Progenitor cell of endocrine pancreas (in vitro differentiated cells): ENCODE data around the gene ERBB4. TPM values are rescaled to one million over a fixed set of nuclear protein-coding genes. Genes with fewer than 3 reads are reported as not detected.

Experiments
- DNase-seq: peaks from one replicate; pipeline ENCODE4 v3.0.0; 2021; ENCODE audit warnings: low spot score; ENCODE audit not compliant: unreplicated experiment
- H3K27ac Mint-ChIP-seq: 2 replicates; pipeline ENCODE4 v1.8.0; 2021; ENCODE audit warnings: mild to moderate bottlenecking, moderate library complexity, mixed read lengths
- H3K27me3 Mint-ChIP-seq: 2 replicates; pipeline ENCODE4 v1.8.0; 2021; ENCODE audit warnings: mixed read lengths
- H3K36me3 Mint-ChIP-seq: 2 replicates; pipeline ENCODE4 v1.8.0; 2022; ENCODE audit warnings: mixed read lengths; ENCODE audit not compliant: insufficient read depth
- H3K4me1 Mint-ChIP-seq: 2 replicates; pipeline ENCODE4 v1.8.0; 2021; ENCODE audit warnings: low read depth, mixed read lengths
- H3K4me3 Mint-ChIP-seq: 2 replicates; pipeline ENCODE4 v1.8.0; 2021; ENCODE audit warnings: low read depth, mild to moderate bottlenecking, moderate library complexity, mixed read lengths
- H3K9me3 Mint-ChIP-seq: 2 replicates; pipeline ENCODE4 v1.8.0; 2021; ENCODE audit warnings: low read depth, mixed read lengths
- CTCF ChIP-seq: fragments of 200-600 bp; sonication (generic); IDR thresholded peaks from one replicate; pipeline ENCODE4 v1.5.0; 2021; ENCODE audit warnings: antibody characterized with exemption, mild to moderate bottlenecking; ENCODE audit not compliant: unreplicated experiment
- total RNA-seq: library from RNA; stranded (reverse); gene quantifications from 2 replicates; pipeline ENCODE4 v1.2.1, GENCODE V29; 2021

Gene ERBB4
- total RNA-seq, 1 donor from 2014 or later: 43.8 TPM

- Mint-ChIP-seq H3K4me1 (no peaks in the 10 kb centered on the region), H3K27ac (no peak overlapping the region), H3K36me3 (no peaks in the 10 kb centered on the region), H3K4me3 (no peak overlapping the region), H3K9me3 (peaks cover under 1% of the 10 kb centered on the region), H3K27me3 (no peaks in the 10 kb centered on the region)
- DNase-seq: no peak
- TF ChIP-seq CTCF: no peak
These were observed 1180.1 kb downstream of the ERBB4 start for GRCh38 chr2:211358504-211358903.

GRCh38 chr2:211354481-211354880 lies 1184.1 kb downstream of the ERBB4 start:
- TF ChIP-seq CTCF: no peak
- no peaks in the 10 kb centered on the region for H3K36me3 Mint-ChIP-seq
- H3K27me3 Mint-ChIP-seq: no peaks in the 10 kb centered on the region
- H3K27ac Mint-ChIP-seq: no peak overlapping the region
- H3K9me3 Mint-ChIP-seq: peaks cover 2% of the 10 kb centered on the region
- H3K4me3 Mint-ChIP-seq: no peak overlapping the region
- no peaks in the 10 kb centered on the region for H3K4me1 Mint-ChIP-seq
- DNase-seq: no peak

GRCh38 chr2:211351987-211352386 lies 1186.6 kb downstream of the ERBB4 start:
- no peaks in the 10 kb centered on the region for H3K27me3 Mint-ChIP-seq
- H3K27ac Mint-ChIP-seq: no peak overlapping the region
- no peak for TF ChIP-seq CTCF
- H3K4me1 Mint-ChIP-seq: no peaks in the 10 kb centered on the region
- no peak for DNase-seq
- no peaks in the 10 kb centered on the region for H3K36me3 Mint-ChIP-seq
- H3K4me3 Mint-ChIP-seq: no peak overlapping the region
- peaks cover 2% of the 10 kb centered on the region for H3K9me3 Mint-ChIP-seq

- H3K4me1 Mint-ChIP-seq: no peaks in the 10 kb centered on the region
- H3K9me3 Mint-ChIP-seq: peaks cover 2% of the 10 kb centered on the region
- no peak overlapping the region for H3K27ac Mint-ChIP-seq
- no peaks in the 10 kb centered on the region for H3K27me3 Mint-ChIP-seq
- H3K36me3 Mint-ChIP-seq: no peaks in the 10 kb centered on the region
- TF ChIP-seq CTCF: no peak
- DNase-seq: no peak
- H3K4me3 Mint-ChIP-seq: no peak overlapping the region
These were observed 1189.6 kb downstream of the ERBB4 start for GRCh38 chr2:211349031-211349430.

- Mint-ChIP-seq H3K36me3 (no peaks in the 10 kb centered on the region), H3K9me3 (peaks cover 2% of the 10 kb centered on the region), H3K27me3 (no peaks in the 10 kb centered on the region), H3K27ac (no peak overlapping the region), H3K4me1 (no peaks in the 10 kb centered on the region), H3K4me3 (no peak overlapping the region)
- no peak for DNase-seq
- TF ChIP-seq CTCF: no peak
These were observed 1191.3 kb downstream of the ERBB4 start for GRCh38 chr2:211347328-211347727.
